Esophagus muscularis mucosa (tissue), 4 donors: ENCODE data around the gene RASGRF2. TPM values are rescaled to one million over a fixed set of nuclear protein-coding genes. Genes with fewer than 3 reads are reported as not detected.
"Not testable (repeated sequence)": the region's sequence is repeated elsewhere in the genome, so short reads cannot be mapped to it uniquely, and the experiment has no call there.

Source experiments
- DNase-seq: peaks from one replicate; pipeline ENCODE4 v3.0.0-alpha.2; 2017; ENCODE audit errors: extremely low spot score
- H3K27ac ChIP-seq, 4 donors: fragments of 200-600 bp; sonication (generic); replicated peaks in 1 of 4; 1 replicate in 3 of 4; 2 replicates in 1 of 4; pipeline ENCODE4 v1.5.1; 2016 to 2019; ENCODE audit warnings: mild to moderate bottlenecking in 1 of 4
- H3K27me3 ChIP-seq, 4 donors: fragments of 200-600 bp; sonication (generic); one replicate each; pipeline versions ENCODE4 v1.5.1 to v1.6.0; 2016 to 2019
- H3K36me3 ChIP-seq, 4 donors: fragments of 200-600 bp; sonication (generic); one replicate each; pipeline ENCODE4 v1.5.1; 2016 to 2019
- H3K4me1 ChIP-seq, 4 donors: fragments of 200-600 bp; sonication (generic); one replicate each; pipeline ENCODE4 v1.5.1; 2016 to 2019
- H3K4me3 ChIP-seq, 4 donors: fragments of 200-600 bp; sonication (generic); 1 replicate in 2 of 4; 2 replicates in 2 of 4; pipeline ENCODE4 v1.5.1; 2016 to 2019; ENCODE audit warnings: mild to moderate bottlenecking in 4 of 4, moderate library complexity in 1 of 4
- H3K9me3 ChIP-seq, 4 donors: fragments of 200-600 bp; sonication (generic); 1 replicate in 3 of 4; 2 replicates in 1 of 4; pipeline ENCODE4 v1.5.1; 2016 to 2019
- CTCF ChIP-seq, 3 experiments: fragments of 200-600 bp in 2 of 3; fragments of 450-650 bp in 1 of 3; sonication (generic) in 2 of 3; IDR thresholded peaks; one replicate each; pipeline ENCODE4 v1.5.1; 2017 to 2019; ENCODE audit warnings: antibody characterized with exemption in 3 of 3, mild to moderate bottlenecking in 2 of 3, moderate library complexity in 1 of 3
- EP300 ChIP-seq: sonication (generic); formaldehyde crosslinking; IDR thresholded peaks from one replicate; pipeline ENCODE4 v1.6.1; 2017; ENCODE audit warnings: antibody characterized with exemption
- POLR2A ChIP-seq: fragments of 450-650 bp; IDR thresholded peaks from one replicate; pipeline ENCODE4 v1.6.1; 2017; ENCODE audit warnings: antibody characterized with exemption, moderate library complexity, mild to moderate bottlenecking, low read depth
- POLR2AphosphoS5 ChIP-seq, 2 donors: sonication (generic); formaldehyde crosslinking; IDR thresholded peaks; one replicate each; pipeline ENCODE4 v1.6.1; 2017; ENCODE audit warnings: antibody characterized with exemption in 2 of 2
- WGBS: methylation state at CpG from one replicate; pipeline ENCODE4 v1.1.5; 2018; 5-methylcytosine and 5-hydroxymethylcytosine counted together
- intact Hi-C: fragments of 100-400 bp; cut with DNase I; formaldehyde crosslinking; loops from one replicate; pipeline ENCODE4 v1.15.1; 2023
- small RNA-seq, 3 donors: library from RNA; depleted of rRNA; stranded (forward); fragments of <200 nt; gene quantifications; one replicate each; pipeline ENCODE3, GENCODE V24; 2016
- total RNA-seq, 4 donors: library from RNA; depleted of rRNA; stranded (reverse); fragments of >200 nt; gene quantifications; one replicate each; pipeline versions ENCODE4 v1.1.0 to v1.2.1, GENCODE V29; 2016

Gene RASGRF2
- total RNA-seq, 4 donors from 2014 or later = 4.2 to 7.6 (median 5.9) TPM

DNA sequence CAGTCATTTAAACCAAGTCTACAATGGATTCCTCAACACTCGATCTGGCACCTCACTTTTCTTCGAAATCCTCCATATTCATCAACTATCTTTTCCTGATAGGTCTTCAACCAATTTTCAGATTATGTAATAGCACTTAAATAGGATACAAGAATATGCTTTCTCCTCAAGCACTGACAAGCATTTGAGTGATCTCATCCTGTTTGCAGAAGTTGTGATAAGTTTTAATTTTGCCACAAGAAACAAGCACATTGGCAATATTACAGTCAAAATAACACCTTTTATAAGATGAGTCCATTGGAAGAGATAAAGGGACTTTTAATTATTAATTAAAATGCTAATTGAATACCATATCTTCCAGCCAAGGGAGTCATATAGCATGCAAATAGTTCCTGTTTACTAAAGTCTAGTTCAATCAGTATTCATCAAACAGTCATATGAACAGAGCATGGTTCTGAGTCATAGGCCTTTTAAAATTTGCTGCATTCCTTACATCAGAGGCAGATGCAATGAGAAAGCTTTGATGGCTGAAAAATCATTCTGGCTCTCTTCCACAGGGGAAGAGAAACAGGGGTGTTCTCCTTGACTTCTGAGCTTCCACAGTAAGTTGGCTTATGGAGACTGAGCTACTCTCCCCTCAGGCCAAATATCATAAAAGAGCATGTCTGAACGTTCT, 308.5 kb downstream of the RASGRF2 start:
- TF ChIP-seq EP300 (no peak), POLR2AphosphoS5 (IDR thresholded peaks at IDR 0.05) (no peak), POLR2A (no peak), CTCF (IDR thresholded peaks at IDR 0.05) (no peak)
- Histone ChIP-seq H3K27ac (no peak overlapping the region), H3K9me3 (no peaks in the 10 kb centered on the region), H3K36me3 (peaks cover 0 to 80% (median 8%) of the 10 kb centered on the region in 4 donors), H3K4me3 (no peak overlapping the region), H3K4me1 (no peaks in the 10 kb centered on the region), H3K27me3 (no peaks in the 10 kb centered on the region)
- no peak for DNase-seq
- intact Hi-C loops = no loop called here
- 67% methylated on average over 3 of the region's 3 CpGs for WGBS

- peaks cover 0 to 68% (median 6%) of the 10 kb centered on the region in 4 donors for H3K36me3 ChIP-seq
Observed at GRCh38 chr5:81269751-81270393, 309.7 kb downstream of the RASGRF2 start.

DNA sequence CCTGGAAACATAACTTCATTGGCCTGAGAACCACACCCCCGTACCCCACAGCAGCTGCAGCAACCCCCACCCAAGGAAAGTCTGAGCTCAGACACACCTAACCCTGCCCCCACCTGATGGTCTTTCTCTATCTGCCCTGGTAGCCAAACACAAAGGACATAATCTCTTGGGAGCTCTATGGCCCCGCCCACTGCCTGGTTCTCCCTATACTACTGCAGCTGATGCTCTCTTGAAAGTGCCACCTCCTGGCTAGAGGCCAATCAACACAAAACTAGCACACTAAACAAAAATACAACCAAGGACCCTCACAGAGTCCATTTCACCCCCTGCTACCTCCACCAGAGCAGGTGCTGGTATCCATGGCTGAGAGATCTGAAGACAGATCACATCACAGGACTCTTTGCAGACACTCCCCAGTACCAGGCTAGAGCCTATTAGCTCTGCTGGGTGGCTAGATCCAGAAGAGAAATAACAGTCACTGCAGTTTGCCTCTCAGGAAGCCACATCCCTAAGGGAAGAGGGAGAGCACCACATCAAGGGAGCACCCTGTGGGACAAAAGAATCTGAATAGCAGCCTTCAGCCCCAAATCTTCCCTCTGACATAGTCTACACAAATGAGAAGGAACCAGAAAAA, 310.3 kb downstream of the RASGRF2 start:
- peaks cover 0 to 12% (median 4%) of the 10 kb centered on the region in 4 donors for H3K9me3 ChIP-seq
- intact Hi-C loops = not testable (repeated sequence)
- 100% methylated on average over 2 of the region's 2 CpGs for WGBS

More at GRCh38 chr5:81269751-81270393, 309.7 kb downstream of the RASGRF2 start:
- Histone ChIP-seq H3K27me3 (no peaks in the 10 kb centered on the region), H3K9me3 (peaks cover 0 to 8% (median 2%) of the 10 kb centered on the region in 4 donors), H3K4me3 (no peak overlapping the region), H3K4me1 (no peaks in the 10 kb centered on the region), H3K27ac (no peak overlapping the region)
- DNase-seq = no peak
- intact Hi-C loops = no loop called here
- WGBS = 95% methylated on average over 8 of the region's 8 CpGs
- no peak for TF ChIP-seq CTCF (IDR thresholded peaks at IDR 0.05)
- no peak for TF ChIP-seq POLR2AphosphoS5 (IDR thresholded peaks at IDR 0.05)
- no peak for TF ChIP-seq POLR2A
- no peak for TF ChIP-seq EP300

More for the DNA sequence above, 310.3 kb downstream of the RASGRF2 start:
- H3K4me1 ChIP-seq, H3K4me3 ChIP-seq, H3K27ac ChIP-seq, DNase-seq, H3K27me3 ChIP-seq: not testable (repeated sequence)
- peaks cover 0 to 61% (median 6%) of the 10 kb centered on the region in 4 donors for H3K36me3 ChIP-seq

Small RNAs within 50 kb of the gene (small RNA-seq; reads per million reads assigned to genes)
- gene AC026436.1 = 0 reads per million in 3 donors
